ENCODE results near the gene SSTR3. TPM values are rescaled to one million over a fixed set of nuclear protein-coding genes. Genes with fewer than 3 reads are reported as not detected.

Gene SSTR3
- total RNA-seq, 2 experiments from 2014 or later: 28.1 to 28.6 TPM

DNA sequence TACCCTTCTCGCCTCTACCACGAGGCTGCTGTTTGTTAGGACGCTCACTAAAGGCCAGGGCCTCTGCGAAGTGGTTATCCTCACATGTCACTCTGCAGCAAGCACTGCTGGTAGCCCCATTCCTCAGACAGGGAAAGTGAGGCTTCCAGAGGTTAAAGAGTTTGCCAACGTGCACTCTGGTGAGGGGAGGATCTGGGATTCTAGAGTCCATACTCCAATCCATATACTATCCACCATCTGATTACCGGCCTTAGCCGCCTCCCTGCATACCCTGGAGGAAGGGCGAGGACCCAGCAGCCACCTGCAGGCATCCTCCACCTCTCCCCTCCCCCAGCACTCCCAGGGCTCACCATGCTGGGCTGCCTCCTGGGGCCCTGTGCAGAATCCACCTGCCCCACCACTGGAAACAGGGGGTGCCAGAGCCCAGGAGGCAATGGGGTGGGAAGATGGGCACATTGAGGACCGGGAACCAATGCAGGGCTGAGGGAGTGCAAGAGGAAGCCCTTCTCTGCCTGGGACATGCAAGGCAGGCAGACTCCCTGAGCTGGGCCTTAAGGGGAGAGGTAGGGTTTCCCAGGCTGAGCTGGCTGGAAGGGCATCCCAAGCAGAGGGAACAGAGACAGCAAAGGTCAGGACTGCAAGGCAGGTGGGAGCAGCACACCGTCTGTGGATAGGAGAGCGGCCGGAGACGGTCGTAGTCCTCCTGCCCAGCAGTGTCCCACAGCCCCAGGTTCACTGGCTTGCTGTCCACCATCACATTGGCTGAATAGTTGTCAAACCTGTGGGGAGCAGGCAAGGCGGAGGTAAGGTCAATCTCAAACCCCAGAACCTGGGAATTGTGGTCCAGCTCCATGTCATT is 20.1 kb upstream of the SSTR3 start:
- Mint-ChIP-seq H3K36me3 (ENCODE audit: low read depth) (peaks cover 90% of the 10 kb centered on the region), H3K9me3 (no peaks in the 10 kb centered on the region), H3K4me1 (ENCODE audit: low read depth) (peaks cover 97% of the 10 kb centered on the region), H3K27ac (peak overlapping the region; percentile 98), H3K4me3 (peak overlapping the region; percentile 61), H3K27me3 (ENCODE audit: low read depth) (no peaks in the 10 kb centered on the region)
- CTCF ChIA-PET: interaction anchor here (5.3 kb wide), 1 partner anchor 28 kb away, joined by 33 read pairs; no protein-coding TSS in a partner anchor
- DNase-seq: peak; percentile 35
- intact Hi-C loops (cut with micrococcal nuclease): loop anchor here (5.0 to 10.0 kb wide), 4 partner anchors 85 to 868 kb away; partner anchors contain the start of genes IFT27, IL2RB and LGALS1

DNA sequence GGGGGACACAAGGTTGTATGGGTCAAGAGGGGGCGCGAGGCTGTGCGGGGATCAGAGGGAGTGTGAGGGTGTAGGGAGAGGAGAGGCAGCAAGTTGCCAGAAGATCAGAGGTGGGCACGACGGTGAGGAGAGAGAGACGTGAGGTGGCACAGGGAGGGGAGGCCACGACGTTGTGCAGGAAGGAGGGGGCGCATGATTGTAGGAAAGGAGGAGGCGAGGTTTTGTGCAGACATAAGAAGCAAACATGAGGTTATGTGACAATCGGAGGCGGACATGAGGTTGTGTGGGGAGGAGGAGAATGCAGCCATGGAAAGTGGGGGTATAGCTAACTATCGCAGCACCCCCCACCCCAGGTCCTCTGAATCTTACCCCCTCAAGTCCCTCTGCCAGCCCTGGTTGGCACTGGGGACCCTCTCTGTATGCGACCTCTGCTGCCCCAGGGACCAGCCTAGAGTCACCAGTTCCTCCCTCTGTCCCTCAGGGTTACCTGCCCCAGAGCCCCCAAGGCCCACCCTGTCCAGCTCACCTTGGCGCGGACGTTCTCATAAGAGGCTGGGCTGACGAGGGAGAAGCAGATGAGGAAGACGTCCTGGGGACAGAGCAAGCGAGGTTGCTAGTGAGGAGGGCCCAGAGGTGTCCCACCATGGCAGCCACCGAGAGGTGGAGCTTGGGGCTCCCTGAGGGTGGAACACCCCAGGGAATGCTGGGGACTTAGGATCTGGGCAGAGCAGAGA is 19.3 kb upstream of the SSTR3 start:
- no peaks in the 10 kb centered on the region for H3K27me3 Mint-ChIP-seq (ENCODE audit: low read depth)
- H3K4me1 Mint-ChIP-seq (ENCODE audit: low read depth): peaks cover 90% of the 10 kb centered on the region
- DNase-seq: peak; percentile 70
- no peaks in the 10 kb centered on the region for H3K9me3 Mint-ChIP-seq
- CTCF ChIA-PET: interaction anchor here (0.5 to 5.3 kb wide), 3 partner anchors 12 to 31 kb away, joined by 6 to 33 read pairs (median 30); partner anchors contain the start of gene RAC2
- peak overlapping the region; percentile 61 for H3K4me3 Mint-ChIP-seq
- H3K36me3 Mint-ChIP-seq (ENCODE audit: low read depth): peaks cover 84% of the 10 kb centered on the region
- peak overlapping the region; percentile 98 for H3K27ac Mint-ChIP-seq
- intact Hi-C loops (cut with micrococcal nuclease): loop anchor here (2.0 to 10.0 kb wide), 5 partner anchors 69 to 867 kb away; partner anchors contain the start of genes IFT27, IL2RB and LGALS1

DNA sequence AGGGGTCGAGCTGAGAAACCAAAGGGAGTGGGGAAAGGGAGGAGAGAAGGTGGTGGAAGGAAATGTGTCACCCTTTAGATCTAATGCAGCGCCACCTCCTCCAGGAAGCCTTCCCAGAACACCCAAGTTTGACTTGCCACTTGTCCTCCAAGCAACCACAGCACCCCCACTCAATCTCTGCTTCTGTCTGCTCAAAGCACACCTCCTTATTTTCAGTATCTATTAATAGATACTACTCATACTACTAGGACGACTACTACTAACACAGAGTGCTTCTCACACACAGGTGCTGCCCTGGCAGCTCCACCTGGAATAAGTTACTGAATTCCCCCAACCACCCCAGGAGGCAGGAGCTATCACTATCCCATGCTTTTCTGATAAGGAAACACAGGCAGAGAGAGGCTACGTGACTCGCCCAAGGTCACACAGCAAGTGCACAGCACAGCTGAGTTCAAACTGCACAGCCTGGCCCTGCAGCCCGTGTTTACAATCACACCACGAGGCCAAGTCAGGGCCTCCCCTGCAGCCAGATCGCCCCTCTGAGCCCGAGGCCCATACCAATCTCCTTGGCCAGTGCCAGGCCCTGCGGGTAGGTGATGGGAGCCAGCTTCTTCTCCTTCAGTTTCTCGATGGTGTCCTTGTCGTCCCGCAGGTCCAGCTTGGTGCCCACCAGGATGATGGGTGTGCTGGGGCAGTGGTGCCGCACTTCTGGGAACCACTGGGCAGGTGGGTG is 18.6 kb upstream of the SSTR3 start:
- H3K9me3 Mint-ChIP-seq: no peaks in the 10 kb centered on the region
- peak overlapping the region; percentile 61 for H3K4me3 Mint-ChIP-seq
- H3K36me3 Mint-ChIP-seq (ENCODE audit: low read depth): peaks cover 84% of the 10 kb centered on the region
- H3K4me1 Mint-ChIP-seq (ENCODE audit: low read depth): peaks cover 90% of the 10 kb centered on the region
- intact Hi-C loops (cut with micrococcal nuclease): loop anchor here (1.0 to 10.0 kb wide), 9 partner anchors 7 to 866 kb away; partner anchors contain the start of genes IFT27, IL2RB and LGALS1
- H3K27ac Mint-ChIP-seq: peak overlapping the region; percentile 98
- no peaks in the 10 kb centered on the region for H3K27me3 Mint-ChIP-seq (ENCODE audit: low read depth)
- peak; percentile 98 for DNase-seq
- CTCF ChIA-PET: interaction anchor here (0.6 to 5.3 kb wide), 8 partner anchors 8 to 74 kb away, joined by 3 to 33 read pairs (median 8); partner anchors contain the start of gene RAC2

DNA sequence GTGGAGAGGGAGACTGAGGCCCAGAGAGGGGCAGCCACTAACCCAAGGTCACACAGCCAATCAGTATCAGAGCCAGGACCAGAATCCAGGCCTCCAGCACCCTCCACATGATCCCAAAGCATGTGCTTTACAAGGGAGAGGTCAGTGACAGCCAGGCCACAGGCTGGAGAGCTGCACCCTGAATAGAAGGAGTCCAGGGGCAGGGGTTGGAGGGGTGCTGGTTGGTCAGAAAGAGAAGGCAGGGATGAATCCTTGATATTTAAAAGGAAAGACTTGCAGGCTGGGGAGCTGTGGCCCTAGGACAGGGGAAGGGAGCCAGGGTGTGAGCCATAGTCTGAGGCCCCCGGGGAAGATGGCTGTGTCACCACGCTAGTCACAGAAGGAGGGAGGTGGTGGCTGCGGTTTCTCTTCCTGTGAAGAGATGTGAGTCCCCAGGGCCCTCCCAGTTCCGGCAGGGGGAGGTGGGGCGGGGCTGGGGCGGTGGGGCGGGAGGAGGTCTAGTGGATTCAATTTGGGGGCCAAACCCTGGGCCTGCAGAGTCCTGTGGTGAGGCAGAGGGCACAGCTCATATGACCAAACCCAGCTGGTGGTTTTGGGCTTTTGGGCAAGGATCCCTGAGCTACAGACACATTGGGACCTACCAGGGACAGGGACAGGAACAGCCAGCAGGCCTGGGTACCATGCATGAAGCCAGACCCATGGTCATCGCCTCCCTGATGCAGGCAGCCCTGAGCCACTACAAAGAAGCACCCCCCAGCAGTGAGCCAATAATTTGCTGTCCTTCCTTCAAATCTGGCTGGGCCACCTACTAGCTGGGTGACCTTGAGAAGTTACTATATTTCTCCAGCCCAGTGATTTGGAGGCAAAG is 17.8 kb upstream of the SSTR3 start:
- peaks cover 84% of the 10 kb centered on the region for H3K36me3 Mint-ChIP-seq (ENCODE audit: low read depth)
- H3K9me3 Mint-ChIP-seq: no peaks in the 10 kb centered on the region
- intact Hi-C loops (cut with micrococcal nuclease): loop anchor here (1.0 to 10.0 kb wide), 10 partner anchors 8 to 865 kb away; partner anchors contain the start of genes IFT27, IL2RB, LGALS1 and MYH9
- H3K27me3 Mint-ChIP-seq (ENCODE audit: low read depth): no peaks in the 10 kb centered on the region
- H3K4me3 Mint-ChIP-seq: peak overlapping the region; percentile 67
- peaks cover 90% of the 10 kb centered on the region for H3K4me1 Mint-ChIP-seq (ENCODE audit: low read depth)
- peak; percentile 98 for DNase-seq
- CTCF ChIA-PET: interaction anchor here (0.6 to 5.3 kb wide), 9 partner anchors 7 to 74 kb away, joined by 3 to 33 read pairs (median 4); partner anchors contain the start of gene RAC2
- peak overlapping the region; percentile 98 for H3K27ac Mint-ChIP-seq

DNA sequence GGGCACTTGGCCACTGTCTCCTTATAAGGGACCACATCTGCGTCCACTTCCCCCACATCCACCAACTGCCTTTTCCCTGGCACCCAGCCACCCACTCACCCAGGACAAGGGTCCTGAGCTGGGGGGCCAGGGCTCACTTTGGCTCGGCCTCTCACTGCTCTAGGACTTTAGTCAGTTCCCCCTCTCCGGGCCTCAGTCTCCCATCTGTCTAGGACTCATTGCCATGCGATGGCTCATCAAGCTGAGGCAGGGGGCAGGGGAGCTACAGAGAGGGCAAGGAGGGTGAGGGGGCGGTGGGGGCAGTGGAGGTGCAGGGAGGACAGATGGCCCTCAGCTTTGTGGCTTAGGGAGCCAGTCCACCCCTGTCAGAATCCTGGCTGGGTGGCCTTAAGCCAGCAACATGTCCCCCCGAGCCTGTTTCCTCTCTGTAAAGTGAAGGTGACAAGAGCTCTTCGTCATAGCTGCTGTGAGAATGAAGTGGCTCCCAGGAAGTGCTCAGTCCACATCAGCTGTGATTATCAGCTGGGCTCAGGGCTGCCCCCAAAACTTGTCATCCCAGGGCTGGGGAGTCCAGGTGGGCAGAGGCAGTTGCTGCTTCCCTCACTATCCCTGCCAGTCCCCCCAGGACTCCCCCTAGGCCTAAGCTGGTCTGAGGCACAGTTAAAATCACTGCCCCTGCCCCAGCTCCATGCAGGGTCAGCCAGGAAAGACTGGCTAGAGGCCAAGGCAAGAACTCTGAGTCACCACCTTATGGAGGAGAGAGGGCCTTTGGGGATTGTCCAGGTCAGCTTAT is 16.9 kb upstream of the SSTR3 start:
- CTCF ChIA-PET: interaction anchor here (0.6 to 5.3 kb wide), 7 partner anchors 9 to 64 kb away, joined by 3 to 33 read pairs (median 13); partner anchors contain the start of gene RAC2
- H3K4me3 Mint-ChIP-seq: peak overlapping the region; percentile 67
- H3K9me3 Mint-ChIP-seq: peaks cover 8% of the 10 kb centered on the region
- peak; percentile 81 for DNase-seq
- peaks cover 85% of the 10 kb centered on the region for H3K36me3 Mint-ChIP-seq (ENCODE audit: low read depth)
- no peaks in the 10 kb centered on the region for H3K27me3 Mint-ChIP-seq (ENCODE audit: low read depth)
- H3K4me1 Mint-ChIP-seq (ENCODE audit: low read depth): peaks cover 90% of the 10 kb centered on the region
- H3K27ac Mint-ChIP-seq: peak overlapping the region; percentile 98
- intact Hi-C loops (cut with micrococcal nuclease): loop anchor here (10.0 kb wide), 1 partner anchor 844 kb away; the partner anchor contains the start of gene MYH9

DNA sequence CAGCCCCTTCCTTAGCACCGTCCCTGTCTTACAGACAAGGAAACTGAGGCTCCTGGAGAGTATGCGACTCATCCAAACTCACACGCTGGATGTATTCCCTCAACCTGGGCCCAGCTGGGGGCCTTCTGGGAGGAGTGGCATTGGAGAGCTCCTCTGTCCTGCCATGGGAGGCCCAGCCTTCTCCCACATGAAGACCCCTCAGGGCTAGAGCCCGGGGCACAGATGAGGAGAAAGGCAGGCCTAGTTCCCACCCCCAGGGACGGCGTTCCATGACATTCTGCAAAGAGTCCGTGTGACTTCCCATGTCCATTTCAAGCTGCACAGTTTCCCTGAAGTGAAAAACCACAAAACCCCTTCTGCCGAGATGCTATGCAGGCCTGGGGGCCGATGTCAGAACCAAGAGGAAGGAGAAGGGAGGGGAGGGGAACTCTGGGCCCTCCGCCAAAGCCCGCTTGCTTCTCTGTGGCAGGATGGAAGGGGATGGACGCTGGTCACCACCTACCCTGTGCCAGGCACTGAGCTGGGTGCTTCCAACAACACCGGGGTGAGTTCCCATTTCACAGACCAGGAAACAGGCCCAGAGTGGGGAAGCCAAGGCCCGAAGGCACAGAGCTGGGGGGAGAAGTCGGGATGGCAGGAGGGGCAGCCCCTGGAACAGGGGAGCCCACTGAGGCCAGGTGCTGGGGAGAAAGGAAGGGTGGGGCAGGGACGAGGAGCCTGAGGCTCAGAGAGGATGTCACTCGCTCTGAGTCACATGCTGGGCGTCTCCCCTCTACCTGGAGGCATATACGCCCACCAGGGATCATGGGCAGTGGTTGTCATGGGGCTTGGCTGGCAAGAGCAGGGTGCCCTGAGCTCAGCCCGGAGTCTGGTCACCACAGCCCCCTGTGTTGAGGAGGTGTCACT is 16.1 kb upstream of the SSTR3 start:
- no peaks in the 10 kb centered on the region for H3K27me3 Mint-ChIP-seq (ENCODE audit: low read depth)
- intact Hi-C loops (cut with micrococcal nuclease): loop anchor here (10.0 kb wide), 1 partner anchor 844 kb away; the partner anchor contains the start of gene MYH9
- peak overlapping the region; percentile 67 for H3K4me3 Mint-ChIP-seq
- H3K9me3 Mint-ChIP-seq: peaks cover 15% of the 10 kb centered on the region
- H3K36me3 Mint-ChIP-seq (ENCODE audit: low read depth): peaks cover 85% of the 10 kb centered on the region
- DNase-seq: peak; percentile 73
- CTCF ChIA-PET: interaction anchor here (0.6 to 5.3 kb wide), 5 partner anchors 11 to 32 kb away, joined by 3 to 33 read pairs (median 18); partner anchors contain the start of gene RAC2
- H3K27ac Mint-ChIP-seq: peak overlapping the region; percentile 98
- peaks cover 90% of the 10 kb centered on the region for H3K4me1 Mint-ChIP-seq (ENCODE audit: low read depth)

DNA sequence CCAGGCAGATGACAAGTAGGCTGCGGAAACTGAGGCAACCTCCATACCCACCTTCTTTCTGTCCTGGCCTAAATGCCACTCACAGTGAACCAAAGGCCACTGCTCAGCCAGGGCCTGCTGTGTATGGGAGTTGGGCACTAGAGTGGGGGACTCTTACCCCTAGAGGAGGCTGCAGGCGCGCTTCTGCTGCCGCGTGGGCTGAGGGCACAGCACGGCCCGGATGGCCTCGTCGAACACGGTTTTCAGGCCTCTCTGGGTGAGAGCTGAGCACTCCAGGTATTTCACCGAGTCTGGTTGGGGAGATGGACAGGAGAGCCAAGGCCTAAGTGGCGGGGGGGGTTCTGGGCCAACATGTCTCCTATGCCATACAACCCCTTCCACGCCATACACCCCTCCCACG is 14.2 kb upstream of the SSTR3 start:
- no peak overlapping the region for H3K4me3 Mint-ChIP-seq
- H3K36me3 Mint-ChIP-seq (ENCODE audit: low read depth): peaks cover 84% of the 10 kb centered on the region
- H3K27ac Mint-ChIP-seq: peak overlapping the region; percentile 98
- peaks cover 17% of the 10 kb centered on the region for H3K9me3 Mint-ChIP-seq
- DNase-seq: no peak
- intact Hi-C loops (cut with micrococcal nuclease): loop anchor here (10.0 kb wide), 1 partner anchor 842 kb away; the partner anchor contains the start of gene MYH9
- H3K27me3 Mint-ChIP-seq (ENCODE audit: low read depth): no peaks in the 10 kb centered on the region
- peaks cover 91% of the 10 kb centered on the region for H3K4me1 Mint-ChIP-seq (ENCODE audit: low read depth)
- CTCF ChIA-PET: interaction anchor here (2.6 to 5.5 kb wide), 2 partner anchors 16 to 34 kb away, joined by 13 to 40 read pairs; no protein-coding TSS in a partner anchor

DNA sequence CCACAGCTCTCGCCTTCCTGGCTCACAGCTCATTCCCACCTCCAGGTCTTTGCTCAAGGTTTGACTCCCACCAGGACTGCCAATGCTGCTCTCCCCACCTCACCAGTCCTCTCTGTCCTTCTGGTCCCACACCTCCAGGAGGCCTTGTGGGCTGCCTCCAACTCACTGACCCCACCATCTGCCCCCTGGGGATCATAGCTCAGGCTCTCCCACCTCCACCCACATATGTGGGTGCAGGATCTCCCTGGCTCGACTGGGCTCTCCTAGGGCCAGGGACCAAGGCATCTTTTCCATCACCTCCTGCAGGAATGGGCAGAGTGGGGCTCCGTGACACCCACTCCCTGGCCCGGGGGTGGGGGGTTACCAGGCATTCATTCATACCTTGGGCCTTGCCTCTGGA is 13.8 kb upstream of the SSTR3 start:
- H3K27ac Mint-ChIP-seq: peak overlapping the region; percentile 98
- intact Hi-C loops (cut with micrococcal nuclease): loop anchor here (10.0 kb wide), 1 partner anchor 841 kb away; the partner anchor contains the start of gene MYH9
- no peak for DNase-seq
- H3K4me3 Mint-ChIP-seq: no peak overlapping the region
- CTCF ChIA-PET: interaction anchor here (1.4 to 5.5 kb wide), 3 partner anchors 17 to 41 kb away, joined by 4 to 40 read pairs (median 13); no protein-coding TSS in a partner anchor
- H3K9me3 Mint-ChIP-seq: peaks cover 22% of the 10 kb centered on the region
- H3K4me1 Mint-ChIP-seq (ENCODE audit: low read depth): peaks cover 91% of the 10 kb centered on the region
- peaks cover 84% of the 10 kb centered on the region for H3K36me3 Mint-ChIP-seq (ENCODE audit: low read depth)
- H3K27me3 Mint-ChIP-seq (ENCODE audit: low read depth): no peaks in the 10 kb centered on the region

DNA sequence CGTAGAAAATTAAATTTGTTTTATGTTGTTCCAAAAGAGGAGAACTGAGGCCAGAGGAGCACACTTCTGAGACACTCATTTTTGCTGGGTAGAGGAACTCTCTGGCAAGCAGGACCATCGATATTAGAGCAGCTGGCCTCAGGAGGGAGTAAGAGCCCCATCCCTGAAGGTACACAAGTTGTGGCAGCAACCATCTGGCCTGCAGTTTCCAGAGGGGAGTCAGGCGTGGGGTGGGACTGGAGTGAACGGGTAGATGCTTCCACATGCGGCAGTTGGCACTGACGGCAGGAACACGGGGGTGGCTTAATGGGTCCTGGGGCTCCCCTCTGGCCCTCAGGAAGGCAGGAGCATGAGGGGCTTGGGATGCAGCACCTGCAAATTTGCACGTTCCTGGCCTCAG is 13.2 kb upstream of the SSTR3 start:
- peak overlapping the region; percentile 98 for H3K27ac Mint-ChIP-seq

More for the DNA sequence above, 13.2 kb upstream of the SSTR3 start:
- intact Hi-C loops (cut with micrococcal nuclease): loop anchor here (10.0 kb wide), 1 partner anchor 841 kb away; the partner anchor contains the start of gene MYH9
- H3K36me3 Mint-ChIP-seq (ENCODE audit: low read depth): peaks cover 85% of the 10 kb centered on the region
- H3K4me3 Mint-ChIP-seq: no peak overlapping the region
- CTCF ChIA-PET: interaction anchor here (1.1 to 5.5 kb wide), 5 partner anchors 9 to 41 kb away, joined by 3 to 40 read pairs (median 5); no protein-coding TSS in a partner anchor
- peaks cover 27% of the 10 kb centered on the region for H3K9me3 Mint-ChIP-seq
- no peaks in the 10 kb centered on the region for H3K27me3 Mint-ChIP-seq (ENCODE audit: low read depth)
- peaks cover 90% of the 10 kb centered on the region for H3K4me1 Mint-ChIP-seq (ENCODE audit: low read depth)
- peak; percentile 50 for DNase-seq
